Esophagus muscularis mucosa (tissue), 3 donors: ENCODE data around the gene TPM4.

Source experiments
- CTCF ChIP-seq, 3 experiments: fragments of 200-600 bp in 2 of 3; fragments of 450-650 bp in 1 of 3; sonication (generic) in 2 of 3; IDR thresholded peaks; one replicate each; pipeline ENCODE4 v1.5.1; 2017 to 2019; ENCODE audit warnings: antibody characterized with exemption in 3 of 3, mild to moderate bottlenecking in 2 of 3, moderate library complexity in 1 of 3
- POLR2A ChIP-seq: fragments of 450-650 bp; IDR thresholded peaks from one replicate; pipeline ENCODE4 v1.6.1; 2017; ENCODE audit warnings: antibody characterized with exemption, moderate library complexity, mild to moderate bottlenecking, low read depth
- POLR2AphosphoS5 ChIP-seq, 2 donors: sonication (generic); formaldehyde crosslinking; IDR thresholded peaks; one replicate each; pipeline ENCODE4 v1.6.1; 2017; ENCODE audit warnings: antibody characterized with exemption in 2 of 2

DNA sequence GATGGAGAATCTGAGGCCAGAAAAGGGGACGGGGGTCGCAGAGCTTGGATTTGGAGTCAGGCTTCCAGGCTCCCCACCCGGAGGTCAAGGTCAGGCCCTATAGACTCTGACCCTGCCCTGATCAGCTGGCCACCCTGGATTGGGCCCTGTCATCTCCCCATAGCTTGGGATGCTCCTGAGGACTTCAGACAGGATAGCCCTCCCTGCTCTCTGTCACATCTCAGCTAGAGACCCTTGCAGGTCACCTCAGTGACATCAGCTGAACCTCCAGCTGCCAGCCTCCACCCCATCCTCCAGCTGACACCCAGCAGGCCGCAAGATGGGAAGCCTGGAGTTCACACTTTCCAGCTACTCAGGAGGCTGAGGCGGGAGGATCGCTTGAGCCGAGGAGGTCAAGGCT, 2.8 kb upstream of the TPM4 start:
- TF ChIP-seq CTCF (IDR thresholded peaks at IDR 0.05) (no peak), POLR2A (no peak), POLR2AphosphoS5 (IDR thresholded peaks at IDR 0.05) (peak in 1 of 2 donors; percentile 80)
